OCI-LY1 (cell line): ENCODE data around the gene MORN5.

ENCODE experiments used
- H2AFZ ChIP-seq: fragments of 200-600 bp; sonication (generic), shearing (Covaris generic); 2 replicates; pipeline ENCODE4 v1.6.0; 2014; ENCODE audit warnings: antibody characterized with exemption, mild to moderate bottlenecking, low read length
- H3F3A ChIP-seq: fragments of 200-600 bp; sonication (generic), shearing (Covaris generic); 2 replicates; pipeline ENCODE4 v1.6.0; 2014; ENCODE audit warnings: mild to moderate bottlenecking, antibody characterized with exemption, low read length, moderate library complexity; ENCODE audit not compliant: insufficient read depth
- H3K27ac ChIP-seq: fragments of 200-600 bp; sonication (generic); 2 replicates; pipeline ENCODE4 v1.5.1; 2014; ENCODE audit warnings: low read length, mixed run types, mild to moderate bottlenecking, low read depth; ENCODE audit not compliant: poor library complexity, severe bottlenecking
- H3K27me3 ChIP-seq: fragments of 200-600 bp; sonication (generic); 2 replicates; pipeline ENCODE4 v1.6.0; 2014; ENCODE audit warnings: antibody characterized with exemption, mild to moderate bottlenecking, low read length, moderate library complexity; ENCODE audit not compliant: insufficient read depth
- H3K36me3 ChIP-seq: fragments of 200-600 bp; sonication (generic); 2 replicates; pipeline ENCODE4 v1.6.1; 2014; ENCODE audit warnings: mild to moderate bottlenecking, antibody characterized with exemption, low read length, moderate library complexity, mixed read lengths; ENCODE audit not compliant: insufficient read depth
- H3K4me1 ChIP-seq: fragments of 200-600 bp; sonication (generic); 2 replicates; pipeline ENCODE4 v1.5.1; 2014; ENCODE audit warnings: mild to moderate bottlenecking, low read length, moderate library complexity; ENCODE audit not compliant: insufficient read depth, severe bottlenecking
- H3K4me2 ChIP-seq: fragments of 200-600 bp; sonication (generic), shearing (Covaris generic); 2 replicates; pipeline ENCODE4 v1.6.1; 2014; ENCODE audit warnings: low read length
- H3K4me3 ChIP-seq: fragments of 200-600 bp; sonication (generic); 2 replicates; pipeline ENCODE4 v1.5.1; 2014; ENCODE audit warnings: low read length, low read depth, mild to moderate bottlenecking, mixed read lengths; ENCODE audit not compliant: poor library complexity, severe bottlenecking
- H3K79me2 ChIP-seq: fragments of 200-600 bp; shearing (Covaris generic); 2 replicates; pipeline ENCODE4 v1.6.1; 2016; ENCODE audit warnings: mixed run types, low read length, mixed read lengths; ENCODE audit not compliant: insufficient read depth
- H3K9ac ChIP-seq: fragments of 200-600 bp; sonication (generic), shearing (Covaris generic); 2 replicates; pipeline ENCODE4 v1.6.1; 2014; ENCODE audit warnings: mild to moderate bottlenecking, low read length, mixed read lengths
- H3K9me2 ChIP-seq: fragments of 200-600 bp; sonication (generic), shearing (Covaris generic); 2 replicates; pipeline ENCODE4 v1.6.1; 2014; ENCODE audit warnings: low read depth, mild to moderate bottlenecking, low read length, mixed read lengths
- H3K9me3 ChIP-seq: fragments of 200-600 bp; shearing (Covaris generic); 2 replicates; pipeline ENCODE4 v1.6.1; 2014; ENCODE audit warnings: low read length, mixed read lengths
- H4K20me1 ChIP-seq: fragments of 200-600 bp; sonication (generic), shearing (Covaris generic); 2 replicates; pipeline ENCODE4 v1.6.0; 2016; ENCODE audit warnings: mild to moderate bottlenecking, low read length; ENCODE audit not compliant: insufficient read depth
- EZH2 ChIP-seq: fragments of 200-600 bp; sonication (generic), shearing (Covaris generic); IDR thresholded peaks from 2 replicates; pipeline ENCODE4 v1.8.0; 2017; ENCODE audit warnings: borderline replicate concordance, mixed run types, mild to moderate bottlenecking, antibody characterized with exemption, low read length, moderate library complexity, mixed read lengths
- TF ChIP-seq, protein P1 (sequence below): fragments of 200-600 bp; sonication (generic), shearing (Covaris generic); IDR thresholded peaks from 2 replicates; pipeline ENCODE4 v1.5.1; 2017; ENCODE audit warnings: mild to moderate bottlenecking, antibody characterized with exemption, low read length, moderate library complexity, mixed read lengths

The MORN5 gene

GRCh38 chr9:122228191-122228567, 68.5 kb downstream of the MORN5 start:
- no peak for TF ChIP-seq EZH2
- H2AFZ ChIP-seq = no peak overlapping the region
- H3K79me2 ChIP-seq = no peaks in the 10 kb centered on the region
- H3K36me3 ChIP-seq = no peaks in the 10 kb centered on the region
- H3K4me1 ChIP-seq = no peaks in the 10 kb centered on the region
- H3K9ac ChIP-seq = no peak overlapping the region
- H3K4me2 ChIP-seq = no peak overlapping the region
- H4K20me1 ChIP-seq = no peaks in the 10 kb centered on the region
- H3F3A ChIP-seq = no peaks in the 10 kb centered on the region
- no peak overlapping the region for H3K4me3 ChIP-seq
- H3K27ac ChIP-seq = no peak overlapping the region
- H3K9me3 ChIP-seq = no peaks in the 10 kb centered on the region
- no peaks in the 10 kb centered on the region for H3K9me2 ChIP-seq
- no peaks in the 10 kb centered on the region for H3K27me3 ChIP-seq

- Histone ChIP-seq H3K9ac (no peak within 1 kb of the TSS), H3K9me2 (no peaks in the 10 kb centered on the region), H2AFZ (no peak within 1 kb of the TSS), H3K4me2 (no peak within 1 kb of the TSS), H4K20me1 (no peaks in the 10 kb centered on the region), H3K36me3 (no peaks in the 10 kb centered on the region), H3K4me1 (no peaks in the 10 kb centered on the region), H3K27me3 (no peaks in the 10 kb centered on the region), H3K9me3 (no peaks in the 10 kb centered on the region), H3F3A (no peaks in the 10 kb centered on the region), H3K79me2 (no peaks in the 10 kb centered on the region), H3K27ac (no peak within 1 kb of the TSS), H3K4me3 (no peak within 1 kb of the TSS)
- TF ChIP-seq, protein P1, sequence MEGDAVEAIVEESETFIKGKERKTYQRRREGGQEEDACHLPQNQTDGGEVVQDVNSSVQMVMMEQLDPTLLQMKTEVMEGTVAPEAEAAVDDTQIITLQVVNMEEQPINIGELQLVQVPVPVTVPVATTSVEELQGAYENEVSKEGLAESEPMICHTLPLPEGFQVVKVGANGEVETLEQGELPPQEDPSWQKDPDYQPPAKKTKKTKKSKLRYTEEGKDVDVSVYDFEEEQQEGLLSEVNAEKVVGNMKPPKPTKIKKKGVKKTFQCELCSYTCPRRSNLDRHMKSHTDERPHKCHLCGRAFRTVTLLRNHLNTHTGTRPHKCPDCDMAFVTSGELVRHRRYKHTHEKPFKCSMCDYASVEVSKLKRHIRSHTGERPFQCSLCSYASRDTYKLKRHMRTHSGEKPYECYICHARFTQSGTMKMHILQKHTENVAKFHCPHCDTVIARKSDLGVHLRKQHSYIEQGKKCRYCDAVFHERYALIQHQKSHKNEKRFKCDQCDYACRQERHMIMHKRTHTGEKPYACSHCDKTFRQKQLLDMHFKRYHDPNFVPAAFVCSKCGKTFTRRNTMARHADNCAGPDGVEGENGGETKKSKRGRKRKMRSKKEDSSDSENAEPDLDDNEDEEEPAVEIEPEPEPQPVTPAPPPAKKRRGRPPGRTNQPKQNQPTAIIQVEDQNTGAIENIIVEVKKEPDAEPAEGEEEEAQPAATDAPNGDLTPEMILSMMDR = no peak
- no peak for TF ChIP-seq EZH2
These were observed 69.1 kb downstream of the MORN5 start, which contains the start of gene LHX6 for GRCh38 chr9:122228568-122229484. TSS of gene LHX6 (minus strand) at chr9:122228957. CDS start at chr9:122228740, 217 bp downstream.

DNA sequence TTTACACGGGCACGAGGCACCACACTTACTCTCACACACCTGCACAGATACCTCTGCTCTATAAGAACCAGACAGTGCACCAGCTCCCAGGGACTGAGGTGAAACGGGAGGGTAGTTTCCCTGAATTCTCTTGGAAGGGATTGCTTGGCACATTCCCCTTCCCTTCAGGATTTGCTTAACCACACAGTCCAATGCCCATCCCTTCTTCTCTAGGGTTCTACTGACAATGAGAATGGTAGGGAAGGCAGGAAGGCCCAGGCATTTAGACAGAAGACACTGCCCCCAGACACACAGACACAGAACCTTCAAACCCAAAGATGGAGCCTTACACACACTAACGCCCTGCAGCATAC, 69.8 kb downstream of the MORN5 start:
- no peak overlapping the region for H3K4me2 ChIP-seq
- no peaks in the 10 kb centered on the region for H3F3A ChIP-seq
- TF ChIP-seq, protein P1 = no peak
- no peak for TF ChIP-seq EZH2
- H3K79me2 ChIP-seq = no peaks in the 10 kb centered on the region
- no peaks in the 10 kb centered on the region for H3K9me2 ChIP-seq
- no peak overlapping the region for H3K4me3 ChIP-seq
- no peak overlapping the region for H3K27ac ChIP-seq
- H3K4me1 ChIP-seq = no peaks in the 10 kb centered on the region
- no peaks in the 10 kb centered on the region for H3K27me3 ChIP-seq
- no peaks in the 10 kb centered on the region for H3K36me3 ChIP-seq
- H2AFZ ChIP-seq = no peak overlapping the region
- no peaks in the 10 kb centered on the region for H4K20me1 ChIP-seq
- no peaks in the 10 kb centered on the region for H3K9me3 ChIP-seq
- no peak overlapping the region for H3K9ac ChIP-seq
